Measurements from ENCODE around the gene OR2F2. TPM values are rescaled to one million over a fixed set of nuclear protein-coding genes. Genes with fewer than 3 reads are reported as not detected.

OR2F2 gene
- total RNA-seq, 4 donors from 2014 or later, result not detected

- 37% methylated on average over 3 of the region's 3 CpGs for WGBS
- H3K27me3 ChIP-seq, result no peaks in the 10 kb centered on the region
- TF ChIP-seq, protein P1, sequence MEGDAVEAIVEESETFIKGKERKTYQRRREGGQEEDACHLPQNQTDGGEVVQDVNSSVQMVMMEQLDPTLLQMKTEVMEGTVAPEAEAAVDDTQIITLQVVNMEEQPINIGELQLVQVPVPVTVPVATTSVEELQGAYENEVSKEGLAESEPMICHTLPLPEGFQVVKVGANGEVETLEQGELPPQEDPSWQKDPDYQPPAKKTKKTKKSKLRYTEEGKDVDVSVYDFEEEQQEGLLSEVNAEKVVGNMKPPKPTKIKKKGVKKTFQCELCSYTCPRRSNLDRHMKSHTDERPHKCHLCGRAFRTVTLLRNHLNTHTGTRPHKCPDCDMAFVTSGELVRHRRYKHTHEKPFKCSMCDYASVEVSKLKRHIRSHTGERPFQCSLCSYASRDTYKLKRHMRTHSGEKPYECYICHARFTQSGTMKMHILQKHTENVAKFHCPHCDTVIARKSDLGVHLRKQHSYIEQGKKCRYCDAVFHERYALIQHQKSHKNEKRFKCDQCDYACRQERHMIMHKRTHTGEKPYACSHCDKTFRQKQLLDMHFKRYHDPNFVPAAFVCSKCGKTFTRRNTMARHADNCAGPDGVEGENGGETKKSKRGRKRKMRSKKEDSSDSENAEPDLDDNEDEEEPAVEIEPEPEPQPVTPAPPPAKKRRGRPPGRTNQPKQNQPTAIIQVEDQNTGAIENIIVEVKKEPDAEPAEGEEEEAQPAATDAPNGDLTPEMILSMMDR (IDR thresholded peaks at IDR 0.05), result no peak
- TF ChIP-seq POLR2AphosphoS5 (IDR thresholded peaks at IDR 0.05) (no peak), POLR2A (IDR thresholded peaks at IDR 0.05; ENCODE audit: low read depth) (no peak), EP300 (IDR thresholded peaks at IDR 0.05) (no peak)
- no peaks in the 10 kb centered on the region for H3K9me3 ChIP-seq
- peaks cover 0 to 15% (median 13%) of the 10 kb centered on the region in 4 donors for H3K4me1 ChIP-seq
- DNase-seq (ENCODE audit: extremely low spot score), result no peak
- no peak overlapping the region for H3K27ac ChIP-seq (replicated peaks in 1 of 4)
- no peaks in the 10 kb centered on the region for H3K36me3 ChIP-seq
- no peak overlapping the region for H3K4me3 ChIP-seq
- intact Hi-C loops (cut with DNase I), result no loop called here
Measured at GRCh38 chr7:143953421-143953820, 18.4 kb downstream of the OR2F2 start.

GRCh38 chr7:143954135-143954534 lies 19.1 kb downstream of the OR2F2 start:
- intact Hi-C loops (cut with DNase I), result no loop called here
- Histone ChIP-seq H3K9me3 (no peaks in the 10 kb centered on the region), H3K27ac (replicated peaks in 1 of 4) (no peak overlapping the region), H3K4me3 (no peak overlapping the region), H3K4me1 (peaks cover 0 to 15% (median 13%) of the 10 kb centered on the region in 4 donors), H3K27me3 (no peaks in the 10 kb centered on the region), H3K36me3 (no peaks in the 10 kb centered on the region)
- WGBS, result 73% methylated on average over 2 of the region's 2 CpGs
- DNase-seq (ENCODE audit: extremely low spot score), result no peak
- TF ChIP-seq POLR2A (IDR thresholded peaks at IDR 0.05; ENCODE audit: low read depth), result no peak
- TF ChIP-seq EP300 (IDR thresholded peaks at IDR 0.05), result no peak
- TF ChIP-seq, protein P1 (IDR thresholded peaks at IDR 0.05), result no peak
- TF ChIP-seq POLR2AphosphoS5 (IDR thresholded peaks at IDR 0.05), result no peak

DNA sequence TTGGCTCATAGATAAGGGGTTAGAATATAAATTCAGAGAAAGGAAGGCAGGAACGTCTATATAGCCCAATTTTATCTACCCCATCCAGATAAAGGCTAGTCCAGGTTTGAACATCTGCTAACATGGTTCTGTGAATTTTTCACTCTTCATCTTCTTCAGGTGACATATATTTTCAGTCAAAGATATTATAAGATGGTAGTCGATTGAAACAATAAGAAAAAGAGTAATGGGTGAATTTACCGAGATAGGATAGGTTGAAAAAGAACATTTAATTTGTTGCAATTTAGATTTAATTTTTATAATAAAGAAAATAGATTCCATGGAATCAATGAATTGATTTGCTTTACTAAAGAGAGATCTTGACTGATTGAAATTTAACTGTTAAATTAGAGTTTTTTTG lies 19.5 kb downstream of the OR2F2 start, which contains the start of gene OR2F1:
OR2F1 (plus strand) TSS at position 301 of the 400 bp plus-strand sequence. CDS start 5,127 bp downstream, outside the sequence.
- 88% methylated on average over 3 of the region's 3 CpGs for WGBS
- intact Hi-C loops (cut with DNase I), result no loop called here
- Histone ChIP-seq H3K9me3 (no peaks in the 10 kb centered on the region), H3K4me1 (peaks cover 0 to 15% (median 13%) of the 10 kb centered on the region in 4 donors), H3K27ac (replicated peaks in 1 of 4) (no peak within 1 kb of the TSS), H3K27me3 (no peaks in the 10 kb centered on the region), H3K36me3 (no peaks in the 10 kb centered on the region), H3K4me3 (no peak within 1 kb of the TSS)
- TF ChIP-seq POLR2AphosphoS5 (IDR thresholded peaks at IDR 0.05) (no peak), EP300 (IDR thresholded peaks at IDR 0.05) (no peak), POLR2A (IDR thresholded peaks at IDR 0.05; ENCODE audit: low read depth) (no peak)
- TF ChIP-seq, protein P1 (IDR thresholded peaks at IDR 0.05), result no peak
- no peak for DNase-seq (ENCODE audit: extremely low spot score)

GRCh38 chr7:143958781-143959180 lies 23.7 kb downstream of the OR2F2 start:
- no peak overlapping the region for H3K4me3 ChIP-seq
- intact Hi-C loops (cut with DNase I), result no loop called here
- H3K36me3 ChIP-seq, result no peaks in the 10 kb centered on the region
- H3K4me1 ChIP-seq, result peaks cover 0 to 4% (median 3%) of the 10 kb centered on the region in 4 donors
- DNase-seq (ENCODE audit: extremely low spot score), result no peak
- 47% methylated on average over 3 of the region's 3 CpGs for WGBS
- H3K27me3 ChIP-seq, result no peaks in the 10 kb centered on the region
- H3K9me3 ChIP-seq, result no peaks in the 10 kb centered on the region
- TF ChIP-seq, protein P1 (IDR thresholded peaks at IDR 0.05), result no peak
- TF ChIP-seq POLR2A (IDR thresholded peaks at IDR 0.05; ENCODE audit: low read depth), result no peak
- TF ChIP-seq EP300 (IDR thresholded peaks at IDR 0.05), result no peak
- TF ChIP-seq POLR2AphosphoS5 (IDR thresholded peaks at IDR 0.05), result no peak
- no peak overlapping the region for H3K27ac ChIP-seq (replicated peaks in 1 of 4)

Measured in esophagus muscularis mucosa (tissue), 4 donors.